ENCODE data around the gene ITGB1.

DNA sequence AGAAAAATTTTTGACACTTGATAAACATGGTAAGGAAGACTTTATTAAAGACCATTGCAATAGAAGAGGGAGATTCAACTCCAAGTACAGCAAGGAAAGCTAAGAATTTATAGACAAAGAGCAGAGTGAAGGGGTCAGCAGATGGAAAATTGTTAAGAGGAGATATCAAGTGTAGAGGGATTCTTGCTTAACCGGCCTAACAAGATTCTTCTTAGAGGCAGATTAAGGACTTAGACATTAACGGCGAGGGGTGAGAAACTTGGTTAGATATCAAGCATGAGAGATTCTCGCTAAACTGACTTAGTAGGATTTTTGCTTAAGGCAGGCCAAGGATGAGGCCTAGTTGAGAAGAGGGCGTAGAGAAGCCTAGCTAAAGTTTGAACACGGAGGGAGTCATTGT lies 76.0 kb downstream of the ITGB1 start:
- TF ChIP-seq, protein P1, sequence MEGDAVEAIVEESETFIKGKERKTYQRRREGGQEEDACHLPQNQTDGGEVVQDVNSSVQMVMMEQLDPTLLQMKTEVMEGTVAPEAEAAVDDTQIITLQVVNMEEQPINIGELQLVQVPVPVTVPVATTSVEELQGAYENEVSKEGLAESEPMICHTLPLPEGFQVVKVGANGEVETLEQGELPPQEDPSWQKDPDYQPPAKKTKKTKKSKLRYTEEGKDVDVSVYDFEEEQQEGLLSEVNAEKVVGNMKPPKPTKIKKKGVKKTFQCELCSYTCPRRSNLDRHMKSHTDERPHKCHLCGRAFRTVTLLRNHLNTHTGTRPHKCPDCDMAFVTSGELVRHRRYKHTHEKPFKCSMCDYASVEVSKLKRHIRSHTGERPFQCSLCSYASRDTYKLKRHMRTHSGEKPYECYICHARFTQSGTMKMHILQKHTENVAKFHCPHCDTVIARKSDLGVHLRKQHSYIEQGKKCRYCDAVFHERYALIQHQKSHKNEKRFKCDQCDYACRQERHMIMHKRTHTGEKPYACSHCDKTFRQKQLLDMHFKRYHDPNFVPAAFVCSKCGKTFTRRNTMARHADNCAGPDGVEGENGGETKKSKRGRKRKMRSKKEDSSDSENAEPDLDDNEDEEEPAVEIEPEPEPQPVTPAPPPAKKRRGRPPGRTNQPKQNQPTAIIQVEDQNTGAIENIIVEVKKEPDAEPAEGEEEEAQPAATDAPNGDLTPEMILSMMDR (IDR thresholded peaks at IDR 0.05), result no peak
- TF ChIP-seq POLR2A (IDR thresholded peaks at IDR 0.05), result no peak

Measured in heart left ventricle (tissue), 13 donors.